HG02870 (cell line): ENCODE results near the gene NAPSA.

Experiments used
- ATAC-seq: cut with Tn5 transposase; IDR thresholded peaks from one replicate; pipeline ENCODE4 v1.9.1; 2021; ENCODE audit warnings: mild to moderate bottlenecking, moderate library complexity; ENCODE audit not compliant: unreplicated experiment

NAPSA gene

DNA sequence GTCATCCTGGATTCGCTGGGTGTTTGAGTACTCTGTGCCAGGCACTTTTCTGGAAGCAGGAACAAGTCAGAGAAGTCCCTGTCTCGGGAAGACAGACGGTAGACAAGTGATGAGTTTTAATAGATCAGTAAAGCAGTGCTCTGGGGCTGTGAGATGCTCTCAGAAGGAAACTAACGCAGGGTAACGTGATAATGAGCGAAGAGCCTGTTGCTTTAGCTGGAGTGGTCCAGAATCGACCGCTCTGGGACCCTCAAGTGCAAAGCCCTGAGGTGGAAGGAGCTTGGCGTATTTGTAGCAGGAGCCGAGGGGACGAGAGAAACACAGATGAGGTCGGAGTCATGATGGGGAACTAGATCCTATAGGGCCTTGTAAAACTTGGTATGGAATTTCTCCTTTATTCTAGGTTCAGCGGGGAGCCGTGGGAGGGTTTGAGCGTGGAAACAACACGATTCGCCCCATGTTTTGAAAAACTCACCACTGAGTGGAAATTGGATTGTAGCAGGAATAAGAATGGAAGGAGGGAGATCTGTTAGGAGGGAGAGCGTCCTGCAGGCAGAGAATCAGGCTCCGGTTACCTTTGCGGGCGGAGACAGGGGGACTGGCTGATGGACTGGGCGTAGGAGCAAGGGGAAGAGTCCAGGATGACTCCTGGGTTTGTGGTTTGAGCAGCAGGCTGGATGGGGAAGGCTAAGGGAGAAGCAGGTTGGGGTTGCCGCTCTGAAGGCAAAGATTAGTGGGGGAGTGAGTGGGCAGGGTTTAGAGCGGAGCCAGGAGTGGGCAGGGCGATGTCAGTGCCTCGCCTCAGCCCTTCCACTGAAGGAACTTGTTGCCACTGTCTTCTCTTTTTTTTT lies 19.5 kb upstream of the NAPSA start:
- no peak for ATAC-seq

DNA sequence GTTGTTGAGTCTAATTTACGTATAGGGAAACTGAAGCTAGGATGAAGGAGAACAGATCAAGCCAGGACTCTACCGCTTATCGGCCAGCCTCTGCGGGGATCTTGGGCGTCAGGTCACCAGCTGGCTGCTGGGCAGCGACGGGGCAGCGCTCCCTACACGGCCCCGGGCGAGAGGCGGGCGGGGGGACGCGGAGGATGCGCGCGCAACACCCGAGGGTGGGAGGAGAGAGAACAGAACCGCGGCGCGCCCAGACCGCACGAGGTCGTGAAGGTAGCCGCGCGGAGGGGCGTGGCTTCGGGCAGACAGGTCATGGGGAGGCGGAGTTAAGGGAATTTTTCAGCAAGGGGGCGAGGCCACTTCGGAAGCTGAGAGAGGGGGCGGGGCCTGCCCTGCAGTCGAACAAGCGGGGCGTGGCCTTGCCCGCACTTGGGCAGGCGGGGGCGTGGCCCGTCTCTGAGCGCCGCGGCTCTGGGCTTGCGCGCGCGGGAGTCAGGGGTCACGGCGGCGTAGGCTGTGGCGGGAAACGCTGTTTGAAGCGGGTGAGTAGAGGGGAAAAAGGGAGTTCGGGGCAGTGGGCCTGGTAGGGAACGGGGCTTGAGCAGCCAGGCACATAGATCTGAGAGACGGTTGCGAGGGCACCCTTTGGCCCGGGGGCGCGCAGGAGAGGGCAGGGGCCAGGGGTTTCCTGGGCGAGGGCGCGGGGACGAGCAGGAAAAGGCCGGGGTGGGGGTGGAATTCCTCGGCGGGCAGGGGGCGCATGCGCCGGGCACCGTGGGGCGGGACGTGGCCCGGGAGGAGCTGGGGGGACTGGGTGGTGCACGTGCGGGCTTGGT lies 18.6 kb upstream of the NAPSA start, which contains the start of gene POLD1:
TSS of gene POLD1 (plus strand) at position 496 of the 833 bp plus-strand sequence. CDS start 14,505 bp downstream, outside the sequence.
- peak; percentile 81 for ATAC-seq

DNA sequence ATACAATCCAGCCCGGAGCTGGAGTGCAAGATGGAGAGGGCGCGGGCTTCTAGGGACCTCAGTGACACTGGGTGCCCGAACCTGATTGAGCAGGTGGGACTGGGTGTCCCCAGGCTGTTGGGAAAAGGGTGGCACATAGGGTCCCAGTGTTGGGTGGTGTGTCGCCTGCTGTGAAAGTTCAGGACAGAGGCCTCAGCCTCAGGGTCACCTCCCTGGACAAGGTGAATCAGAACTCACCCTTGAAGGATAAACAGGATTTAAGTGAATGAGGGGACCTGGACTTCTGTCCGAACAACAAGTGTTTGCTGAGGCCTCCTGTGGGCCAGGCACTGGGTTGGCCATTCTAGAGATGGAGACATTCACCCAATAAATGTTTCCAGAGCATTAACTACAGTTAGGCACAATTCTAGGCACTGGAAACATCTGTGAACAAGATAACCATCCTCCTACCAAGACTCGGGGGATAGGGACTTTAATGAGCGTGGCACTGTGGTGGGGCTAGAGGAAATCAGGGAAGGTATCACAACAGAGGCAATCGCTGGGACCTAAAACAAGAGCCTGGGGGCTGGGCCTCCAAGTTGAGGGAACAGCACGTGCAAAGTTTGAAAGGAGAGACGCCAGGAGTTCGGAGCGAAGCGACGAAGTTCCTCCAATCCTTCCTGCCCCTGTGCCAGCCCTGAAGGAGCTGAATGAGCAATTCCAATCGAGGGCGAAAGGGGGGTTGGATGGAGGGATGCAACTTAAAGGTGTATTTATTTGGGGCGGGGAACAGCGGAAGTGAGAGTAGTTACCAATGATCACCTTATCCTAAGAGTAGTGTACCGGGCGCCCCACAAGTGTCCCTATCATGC lies 17.8 kb upstream of the NAPSA start:
- ATAC-seq, result no peak

DNA sequence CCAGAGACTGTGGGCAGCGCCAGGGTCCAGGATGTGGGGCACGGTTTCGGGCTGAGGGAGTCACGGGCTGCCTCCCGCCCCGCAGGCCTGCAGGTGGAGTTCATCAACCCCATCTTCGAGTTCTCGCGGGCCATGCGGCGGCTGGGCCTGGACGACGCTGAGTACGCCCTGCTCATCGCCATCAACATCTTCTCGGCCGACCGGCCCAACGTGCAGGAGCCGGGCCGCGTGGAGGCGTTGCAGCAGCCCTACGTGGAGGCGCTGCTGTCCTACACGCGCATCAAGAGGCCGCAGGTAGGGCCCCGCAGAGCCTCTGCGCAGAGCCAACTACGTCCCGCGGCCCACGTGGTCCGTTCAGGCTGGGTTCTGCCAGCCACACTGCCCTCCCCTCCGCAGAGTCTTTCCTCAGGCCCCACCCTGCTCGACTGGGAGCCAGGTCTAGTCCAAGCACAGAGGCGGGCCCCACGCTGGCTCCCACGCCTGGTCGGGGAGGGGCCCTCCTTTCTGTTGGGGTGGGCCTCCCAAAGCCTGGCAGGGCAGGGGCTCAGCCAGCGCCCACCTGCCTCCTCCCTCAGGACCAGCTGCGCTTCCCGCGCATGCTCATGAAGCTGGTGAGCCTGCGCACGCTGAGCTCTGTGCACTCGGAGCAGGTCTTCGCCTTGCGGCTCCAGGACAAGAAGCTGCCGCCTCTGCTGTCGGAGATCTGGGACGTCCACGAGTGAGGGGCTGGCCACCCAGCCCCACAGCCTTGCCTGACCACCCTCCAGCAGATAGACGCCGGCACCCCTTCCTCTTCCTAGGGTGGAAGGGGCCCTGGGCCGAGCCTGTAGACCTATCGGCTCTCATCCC lies 16.7 kb upstream of the NAPSA start:
- no peak for ATAC-seq

DNA sequence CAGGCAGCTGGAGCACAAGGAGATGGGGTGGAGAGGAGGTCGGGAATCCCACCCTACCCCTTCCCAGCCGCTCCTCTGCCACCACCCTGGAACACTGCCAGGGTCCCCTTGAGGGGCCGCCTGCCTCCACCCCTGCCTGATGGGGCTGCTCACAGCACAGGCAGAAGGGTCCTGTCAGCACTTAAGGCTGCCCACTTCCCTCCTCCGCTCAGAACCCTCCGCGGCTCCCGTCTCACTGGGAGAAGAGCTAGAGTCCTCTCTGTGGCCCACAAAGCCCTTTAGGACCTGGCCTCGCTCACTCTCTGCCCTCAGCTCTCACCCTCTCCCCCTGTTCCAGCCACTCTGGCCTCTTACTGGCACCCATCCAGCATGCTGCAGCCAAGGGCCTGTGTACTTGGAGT lies 15.3 kb upstream of the NAPSA start:
- ATAC-seq, result no peak

DNA sequence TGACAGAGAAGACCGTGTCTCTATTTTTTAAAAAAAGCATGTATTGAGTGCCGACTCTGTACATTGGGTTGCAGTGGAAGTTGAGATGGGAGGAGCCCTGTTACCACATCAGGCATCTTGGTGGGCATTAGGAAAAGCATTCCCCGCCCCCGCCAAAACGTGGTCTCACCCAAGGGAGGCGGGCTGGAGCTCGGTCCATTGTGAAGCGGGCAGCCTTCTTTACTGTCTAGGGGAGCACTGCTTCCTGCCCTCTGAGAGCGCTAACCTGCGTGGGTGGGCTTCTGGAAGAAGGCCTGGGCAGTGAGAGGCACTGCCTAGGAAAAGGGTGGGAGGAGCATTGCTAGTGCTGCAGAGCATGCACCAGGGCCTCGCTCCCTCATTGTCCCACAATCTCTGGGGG lies 14.7 kb upstream of the NAPSA start:
- no peak for ATAC-seq

DNA sequence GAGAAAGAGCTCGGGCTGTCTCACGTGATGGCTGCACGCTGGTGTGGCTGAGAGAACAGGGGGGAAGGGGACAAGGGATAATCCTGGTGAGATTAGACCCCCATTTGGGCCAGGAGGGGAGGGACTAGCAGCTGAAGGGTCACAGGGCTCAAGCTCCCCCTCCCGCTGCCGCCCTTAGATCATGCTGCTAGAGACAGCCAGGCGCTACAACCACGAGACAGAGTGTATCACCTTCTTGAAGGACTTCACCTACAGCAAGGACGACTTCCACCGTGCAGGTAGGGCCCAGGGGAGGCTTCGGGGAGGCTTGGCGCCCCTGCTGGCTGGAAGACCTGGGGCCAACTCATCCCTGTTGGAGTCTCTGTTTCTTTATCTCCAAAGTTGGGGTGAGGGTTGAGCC lies 14.2 kb upstream of the NAPSA start:
- no peak for ATAC-seq

DNA sequence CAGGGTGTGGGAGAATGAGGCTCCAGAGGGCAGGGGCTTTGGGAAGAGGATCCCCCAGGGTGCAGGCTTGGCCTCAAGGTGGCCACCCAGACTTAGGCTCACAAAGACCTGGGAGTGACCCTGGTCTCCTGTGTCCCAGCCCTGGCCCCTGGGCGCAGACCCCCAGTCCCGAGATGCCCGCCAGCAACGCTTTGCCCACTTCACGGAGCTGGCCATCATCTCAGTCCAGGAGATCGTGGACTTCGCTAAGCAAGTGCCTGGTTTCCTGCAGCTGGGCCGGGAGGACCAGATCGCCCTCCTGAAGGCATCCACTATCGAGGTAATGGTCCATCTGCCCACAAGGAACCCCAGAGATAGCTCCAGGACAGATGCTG lies 13.4 kb upstream of the NAPSA start:
- no peak for ATAC-seq

DNA sequence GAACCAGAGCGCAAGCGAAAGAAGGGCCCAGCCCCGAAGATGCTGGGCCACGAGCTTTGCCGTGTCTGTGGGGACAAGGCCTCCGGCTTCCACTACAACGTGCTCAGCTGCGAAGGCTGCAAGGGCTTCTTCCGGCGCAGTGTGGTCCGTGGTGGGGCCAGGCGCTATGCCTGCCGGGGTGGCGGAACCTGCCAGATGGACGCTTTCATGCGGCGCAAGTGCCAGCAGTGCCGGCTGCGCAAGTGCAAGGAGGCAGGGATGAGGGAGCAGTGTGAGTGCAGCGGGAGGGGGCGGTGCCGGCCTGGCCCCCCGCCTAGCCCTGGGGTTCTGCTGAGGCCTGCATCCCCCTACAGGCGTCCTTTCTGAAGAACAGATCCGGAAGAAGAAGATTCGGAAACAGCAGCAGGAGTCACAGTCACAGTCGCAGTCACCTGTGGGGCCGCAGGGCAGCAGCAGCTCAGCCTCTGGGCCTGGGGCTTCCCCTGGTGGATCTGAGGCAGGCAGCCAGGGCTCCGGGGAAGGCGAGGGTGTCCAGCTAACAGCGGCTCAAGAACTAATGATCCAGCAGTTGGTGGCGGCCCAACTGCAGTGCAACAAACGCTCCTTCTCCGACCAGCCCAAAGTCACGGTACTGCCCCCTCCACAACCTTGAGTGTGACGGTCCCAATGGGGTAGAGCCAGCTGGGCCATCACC lies 12.9 kb upstream of the NAPSA start:
- no peak for ATAC-seq

DNA sequence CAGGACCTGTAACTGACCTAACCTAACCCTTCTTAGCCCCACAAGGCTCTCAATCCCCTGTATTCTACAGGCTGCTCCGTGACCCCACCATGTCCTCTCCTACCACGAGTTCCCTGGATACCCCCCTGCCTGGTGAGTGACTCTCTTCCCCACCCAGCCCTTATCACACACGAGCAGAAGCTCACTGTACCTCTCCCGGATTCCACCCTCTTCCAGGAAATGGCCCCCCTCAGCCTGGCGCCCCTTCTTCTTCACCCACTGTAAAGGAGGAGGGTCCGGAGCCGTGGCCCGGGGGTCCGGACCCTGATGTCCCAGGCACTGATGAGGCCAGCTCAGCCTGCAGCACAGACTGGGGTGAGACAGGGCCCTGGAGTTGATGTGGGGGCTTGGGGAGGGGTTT lies 12.1 kb upstream of the NAPSA start:
- no peak for ATAC-seq

DNA sequence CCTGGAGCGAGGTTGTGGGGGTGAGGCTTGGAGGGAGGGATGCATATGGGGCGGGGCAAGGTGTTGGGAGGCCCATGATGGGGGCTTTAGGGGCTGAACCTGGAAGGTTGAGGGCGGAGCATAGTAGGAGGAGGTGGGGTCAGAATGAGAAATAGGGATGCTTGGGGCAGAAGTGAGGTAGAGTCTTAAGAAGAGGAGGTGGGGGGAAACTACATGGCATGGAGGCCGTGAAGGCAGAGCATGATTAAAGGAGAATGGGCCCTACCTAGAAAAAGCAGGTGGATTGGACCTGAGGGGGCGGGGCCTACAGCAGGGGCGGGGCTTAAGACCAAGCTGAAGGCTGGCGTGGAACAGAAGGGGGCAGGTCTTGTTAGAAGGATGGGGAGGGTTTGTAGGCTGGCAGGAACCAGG lies 11.6 kb upstream of the NAPSA start:
- no peak for ATAC-seq

DNA sequence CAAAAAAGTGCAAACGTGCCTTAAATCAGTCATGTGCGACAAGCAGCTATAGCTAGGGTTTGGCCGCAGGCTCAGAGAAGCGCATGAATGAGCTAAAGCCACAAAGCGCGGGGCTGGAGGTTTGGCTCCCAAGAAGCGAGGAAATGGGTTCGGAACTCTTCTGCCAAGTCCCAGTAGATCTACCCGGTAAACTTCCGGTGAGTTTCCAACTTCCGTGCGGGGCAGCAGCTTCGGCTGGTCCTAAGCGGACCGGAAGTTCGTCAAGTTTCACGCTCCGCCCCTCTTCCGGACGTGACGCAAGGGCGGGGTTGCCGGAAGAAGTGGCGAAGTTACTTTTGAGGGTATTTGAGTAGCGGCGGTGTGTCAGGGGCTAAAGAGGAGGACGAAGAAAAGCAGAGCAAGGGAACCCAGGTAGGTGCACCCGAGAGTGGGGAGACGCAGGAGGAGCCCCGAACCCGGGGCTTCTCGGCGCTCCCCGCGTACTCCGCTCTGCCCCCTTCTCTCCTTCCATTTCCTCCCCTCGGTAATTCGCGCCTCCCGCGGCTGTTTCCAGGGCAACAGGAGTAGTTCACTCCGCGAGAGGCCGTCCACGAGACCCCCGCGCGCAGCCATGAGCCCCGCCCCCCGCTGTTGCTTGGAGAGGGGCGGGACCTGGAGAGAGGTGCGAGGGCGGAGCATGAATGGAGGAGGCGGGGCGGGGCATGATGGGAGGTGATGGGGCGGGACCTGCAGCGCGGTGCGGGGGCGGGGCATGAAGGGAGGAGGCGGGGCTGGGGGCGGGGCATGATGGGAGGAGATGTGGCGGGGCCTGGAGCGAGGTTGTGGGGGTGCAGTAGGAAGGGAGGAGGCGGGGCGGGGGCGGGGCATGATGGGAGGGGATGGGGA lies 11.0 kb upstream of the NAPSA start, which contains the start of gene NR1H2:
TSS of gene NR1H2 (plus strand) at position 292 of the 885 bp plus-strand sequence. CDS start 1,149 bp downstream, outside the sequence.
- peak; percentile 84 for ATAC-seq

DNA sequence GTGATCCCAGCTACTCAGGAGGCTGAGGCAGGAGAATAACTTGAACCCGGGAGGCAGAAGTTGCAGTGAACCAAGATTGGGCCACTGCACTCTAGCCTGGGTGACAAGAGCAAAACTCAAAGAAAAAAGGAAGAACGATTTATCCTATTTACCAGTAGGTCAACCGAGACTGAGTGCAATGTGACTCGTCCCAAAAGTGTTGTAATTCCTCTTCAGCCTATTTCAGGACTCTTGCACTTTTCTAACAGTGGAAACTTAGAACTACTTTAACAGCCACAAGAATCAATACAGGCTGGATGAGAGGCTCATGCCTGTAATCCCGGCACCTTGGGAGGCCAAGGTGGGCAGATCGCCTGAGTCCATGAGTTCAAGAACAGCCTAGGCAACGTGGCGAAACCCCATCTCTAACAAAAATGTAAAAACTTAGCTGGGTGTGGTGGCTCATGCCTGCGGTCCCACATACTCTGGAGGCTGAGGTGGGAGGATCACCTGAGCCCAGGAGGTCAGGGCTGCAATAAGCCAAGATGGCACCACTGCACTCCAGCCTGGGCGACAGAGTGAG lies 6.6 kb upstream of the NAPSA start:
- no peak for ATAC-seq

DNA sequence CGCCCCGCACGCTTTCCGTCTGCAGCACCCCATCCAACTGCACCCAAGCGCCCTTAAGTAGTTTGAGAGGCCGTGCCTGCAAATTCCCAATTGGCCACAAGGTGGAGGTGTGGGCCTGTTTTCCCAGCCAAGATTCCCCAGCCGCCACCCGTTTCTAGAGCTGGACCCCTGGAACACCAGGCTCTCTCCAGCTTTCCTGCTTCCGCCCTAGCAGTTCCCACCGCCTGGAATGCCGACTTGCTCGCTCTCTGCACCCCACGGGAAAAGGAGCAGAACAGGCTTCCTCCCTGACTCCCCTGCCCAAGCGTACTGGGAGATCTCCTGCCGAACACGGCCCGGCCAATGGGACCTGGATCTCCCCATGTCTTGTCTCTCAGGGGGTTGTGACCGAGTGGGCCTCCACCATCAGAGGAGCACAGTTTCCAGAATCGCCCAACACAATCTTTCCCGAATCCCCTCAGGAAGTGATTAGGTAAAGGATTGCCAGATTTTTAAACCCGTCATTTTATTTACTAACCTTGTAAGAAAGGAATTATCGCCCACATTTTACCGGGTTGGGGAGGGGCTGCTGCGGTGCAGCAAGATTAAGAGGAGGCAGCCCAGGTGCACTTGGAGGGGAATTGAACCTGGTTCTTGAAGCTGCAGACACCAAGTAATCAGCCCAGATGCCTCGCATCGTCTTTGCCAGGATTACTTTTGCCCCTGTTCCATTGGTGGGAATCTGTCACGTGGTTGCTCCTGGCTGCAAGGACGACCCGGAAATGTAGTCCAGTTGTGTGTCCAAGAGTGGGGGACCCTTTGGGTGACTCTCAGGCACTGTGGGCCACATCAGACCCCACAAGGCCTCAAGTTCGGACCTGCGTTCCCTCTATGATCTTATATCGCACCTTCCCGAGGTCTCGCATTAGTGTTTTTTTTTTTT lies 3.5 kb upstream of the NAPSA start:
- no peak for ATAC-seq

DNA sequence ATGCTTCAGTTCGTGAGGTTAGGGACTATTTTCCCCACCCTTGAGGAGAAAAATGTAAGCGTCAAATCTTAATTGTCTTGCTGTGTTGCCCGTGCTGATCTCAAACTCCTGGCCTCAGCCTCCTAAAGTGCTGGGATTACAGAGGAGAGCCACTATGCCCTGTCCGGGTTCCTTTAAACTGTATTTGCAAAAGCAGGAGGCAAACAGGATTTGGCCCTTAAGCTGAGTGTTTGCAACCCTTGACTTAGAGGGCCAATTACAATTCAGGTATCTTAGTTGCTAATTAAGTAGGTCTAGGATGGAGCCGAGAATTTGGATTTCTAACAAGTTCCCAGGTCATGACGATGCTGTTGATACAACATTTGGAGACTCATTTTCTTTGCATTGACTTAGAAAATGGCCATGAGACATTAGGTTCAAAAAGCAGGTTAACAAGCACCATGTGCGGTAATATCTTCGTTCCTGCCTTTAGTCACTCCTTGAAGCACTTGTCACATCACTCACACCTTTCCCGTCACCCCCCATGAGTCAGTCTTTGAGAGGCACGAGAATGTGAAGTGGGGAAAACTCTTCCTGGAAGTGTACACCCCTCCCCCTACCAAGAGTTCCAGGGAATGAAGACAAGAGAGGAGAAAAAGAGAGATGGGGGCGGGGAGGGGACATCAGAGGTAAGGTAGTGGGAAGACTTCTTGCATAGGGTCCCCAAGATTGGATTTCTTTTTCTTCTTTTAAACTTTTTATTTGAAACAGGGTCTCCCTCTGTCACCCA lies 2.6 kb downstream of the NAPSA start:
- ATAC-seq, result no peak

DNA sequence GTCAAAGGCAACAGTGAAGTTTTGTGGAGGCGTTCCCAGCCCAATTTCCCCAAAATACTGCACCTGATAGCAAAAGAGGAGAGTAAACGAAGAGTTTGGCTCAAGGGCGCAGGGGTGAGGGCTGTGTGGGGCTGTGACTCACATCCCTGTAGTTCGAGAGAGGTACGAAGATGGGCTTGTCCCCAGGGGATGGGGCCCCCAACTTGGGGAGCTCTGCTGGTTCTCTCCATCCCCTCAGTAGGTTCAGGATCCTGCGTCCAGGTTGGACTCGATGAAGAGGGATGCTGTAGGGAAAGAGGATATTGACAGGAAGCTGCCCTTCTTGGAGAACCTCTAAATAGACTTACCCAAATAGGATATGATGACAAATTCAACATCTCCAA lies 3.4 kb downstream of the NAPSA start:
- ATAC-seq, result no peak
